ENCODE measurements around the gene B3GNT4. TPM values are rescaled to one million over a fixed set of nuclear protein-coding genes. Genes with fewer than 3 reads are reported as not detected.

Gene B3GNT4
- total RNA-seq, 1 experiment from 2014 or later = 2.8 TPM

GRCh38 chr12:122230798-122231197, 27.3 kb downstream of the B3GNT4 start:
- H3K4me3 ChIP-seq = no peak overlapping the region
- intact Hi-C loops (cut with micrococcal nuclease; ENCODE audit: unreplicated experiment) = no loop called here
- H3K36me3 ChIP-seq (ENCODE audit: low read depth) = no peaks in the 10 kb centered on the region
- ChIA-PET POLR2A (ENCODE audit: unreplicated experiment) (no interaction called here), CTCF (no interaction called here)
- no peak for TF ChIP-seq CTCF (conservative IDR thresholded peaks at IDR 0.05)
- no peak for TF ChIP-seq EZH2 (IDR thresholded peaks at IDR 0.05; ENCODE audit: low read depth)
- no peaks in the 10 kb centered on the region for H3K9me3 ChIP-seq (ENCODE audit: insufficient read depth, low read depth)
- no peak overlapping the region for H3K27ac ChIP-seq
- no peaks in the 10 kb centered on the region for H4K20me1 ChIP-seq (ENCODE audit: insufficient read depth)
- H3K79me2 ChIP-seq (ENCODE audit: low read depth) = no peaks in the 10 kb centered on the region
- no peak overlapping the region for H2AFZ ChIP-seq
- no peak overlapping the region for H3K4me2 ChIP-seq
- DNase-seq = no peak
- H3K4me1 ChIP-seq (replicated peaks; ENCODE audit: insufficient read depth) = peaks cover 5% of the 10 kb centered on the region
- no peaks in the 10 kb centered on the region for H3F3A ChIP-seq (ENCODE audit: insufficient read depth, low read depth)
- H3K9me2 ChIP-seq (ENCODE audit: insufficient read depth) = no peaks in the 10 kb centered on the region
- no peaks in the 10 kb centered on the region for H3K27me3 ChIP-seq (ENCODE audit: insufficient read depth, low read depth)
- no TSS peak for BruUV-seq (replicated peaks)

GRCh38 chr12:122232691-122233090, 29.2 kb downstream of the B3GNT4 start:
- Histone ChIP-seq H3K79me2 (ENCODE audit: low read depth) (no peaks in the 10 kb centered on the region), H3K4me1 (replicated peaks; ENCODE audit: insufficient read depth) (no peaks in the 10 kb centered on the region), H3K9me3 (ENCODE audit: insufficient read depth, low read depth) (no peaks in the 10 kb centered on the region), H3K4me3 (no peak overlapping the region), H3K9me2 (ENCODE audit: insufficient read depth) (no peaks in the 10 kb centered on the region), H3K4me2 (no peak overlapping the region), H2AFZ (no peak overlapping the region), H4K20me1 (ENCODE audit: insufficient read depth) (no peaks in the 10 kb centered on the region), H3K27me3 (ENCODE audit: insufficient read depth, low read depth) (no peaks in the 10 kb centered on the region), H3F3A (ENCODE audit: insufficient read depth, low read depth) (no peaks in the 10 kb centered on the region), H3K36me3 (ENCODE audit: low read depth) (0 out of 2 replicates have a peak, but pooled peaks cover 3% of the 10 kb centered on the region), H3K27ac (no peak overlapping the region)
- POLR2A ChIA-PET (ENCODE audit: unreplicated experiment) = no interaction called here
- CTCF ChIA-PET = interaction anchor here (0.6 kb wide), 1 partner anchor 684 kb away, joined by 10 read pairs; no protein-coding TSS in a partner anchor
- no peak for DNase-seq
- BruUV-seq (replicated peaks) = no TSS peak
- no peak for TF ChIP-seq CTCF (conservative IDR thresholded peaks at IDR 0.05)
- no peak for TF ChIP-seq EZH2 (IDR thresholded peaks at IDR 0.05; ENCODE audit: low read depth)
- intact Hi-C loops (cut with micrococcal nuclease; ENCODE audit: unreplicated experiment) = no loop called here

GRCh38 chr12:122235741-122236140, 32.2 kb downstream of the B3GNT4 start:
- CTCF ChIA-PET = no interaction called here
- intact Hi-C loops (cut with micrococcal nuclease; ENCODE audit: unreplicated experiment) = no loop called here
- Histone ChIP-seq H3F3A (ENCODE audit: insufficient read depth, low read depth) (no peaks in the 10 kb centered on the region), H4K20me1 (ENCODE audit: insufficient read depth) (no peaks in the 10 kb centered on the region), H3K4me2 (no peak overlapping the region), H3K9me2 (ENCODE audit: insufficient read depth) (no peaks in the 10 kb centered on the region), H2AFZ (no peak overlapping the region), H3K4me1 (replicated peaks; ENCODE audit: insufficient read depth) (no peaks in the 10 kb centered on the region), H3K9me3 (ENCODE audit: insufficient read depth, low read depth) (no peaks in the 10 kb centered on the region), H3K27ac (no peak overlapping the region), H3K27me3 (ENCODE audit: insufficient read depth, low read depth) (no peaks in the 10 kb centered on the region), H3K36me3 (ENCODE audit: low read depth) (0 out of 2 replicates have a peak, but pooled peaks cover 3% of the 10 kb centered on the region), H3K79me2 (ENCODE audit: low read depth) (no peaks in the 10 kb centered on the region), H3K4me3 (no peak overlapping the region)
- DNase-seq = no peak
- TF ChIP-seq EZH2 (IDR thresholded peaks at IDR 0.05; ENCODE audit: low read depth) (no peak), CTCF (conservative IDR thresholded peaks at IDR 0.05) (no peak)
- POLR2A ChIA-PET (ENCODE audit: unreplicated experiment) = interaction anchor here (0.6 kb wide), 1 partner anchor 9 kb away, joined by 7 read pairs; no protein-coding TSS in a partner anchor
- no TSS peak for BruUV-seq (replicated peaks)
